ENCODE results near the gene BCL2L15.

DNA sequence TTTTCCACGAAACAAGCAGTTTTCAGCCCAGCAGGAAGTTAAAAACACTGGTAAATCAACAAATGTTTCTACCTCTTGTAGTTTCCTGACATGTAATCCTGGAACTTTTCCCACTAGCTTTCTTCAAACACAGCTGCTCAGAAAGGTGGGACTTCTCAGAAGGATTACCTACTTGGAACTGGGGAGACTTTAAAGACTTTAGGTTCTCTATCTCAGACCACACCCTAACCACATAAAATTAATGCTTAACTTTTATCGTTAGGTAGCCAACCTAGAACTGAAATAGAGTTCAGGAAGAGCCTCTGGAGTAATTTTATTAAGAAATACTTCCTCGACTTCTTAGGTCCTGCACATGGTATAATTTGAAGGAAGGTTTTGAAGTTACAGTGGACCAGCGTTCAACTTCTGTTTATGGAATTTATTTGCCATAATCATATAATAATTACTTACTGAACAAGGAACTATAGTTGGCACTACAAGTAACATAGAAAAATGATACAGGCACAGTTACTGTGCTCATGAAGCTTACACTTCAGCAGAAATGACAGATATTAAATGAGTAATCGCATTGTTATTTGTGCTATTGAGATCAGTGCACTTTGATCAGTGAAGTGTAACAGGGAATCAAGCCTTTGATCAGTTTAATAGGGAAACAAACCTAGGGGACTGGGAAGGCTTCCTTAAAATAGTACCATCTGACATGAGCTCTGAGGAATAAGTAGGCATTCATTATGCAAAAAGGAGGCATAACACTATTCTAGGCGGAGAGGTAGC, at the start of gene BCL2L15:
- TF ChIP-seq POLR2A (IDR thresholded peaks at IDR 0.05; ENCODE audit: low read depth, low read length) (no peak), TAF1 (IDR thresholded peaks at IDR 0.05; ENCODE audit: low read depth, low read length) (no peak), SPI1 (IDR thresholded peaks at IDR 0.05; ENCODE audit: low read depth, low read length) (no peak), POLR2AphosphoS5 (IDR thresholded peaks at IDR 0.05; ENCODE audit: low read depth, low read length) (no peak)

All from GM12891 (cell line).